Measurements from ENCODE around the gene MYOF. TPM values are rescaled to one million over a fixed set of nuclear protein-coding genes. Genes with fewer than 3 reads are reported as not detected.
"Not testable (repeated sequence)": the region's sequence is repeated elsewhere in the genome, so short reads cannot be mapped to it uniquely, and the experiment has no call there.

Gene MYOF
- total RNA-seq, 2 donors from 2014 or later, result 0.57 to 15.8 TPM

DNA sequence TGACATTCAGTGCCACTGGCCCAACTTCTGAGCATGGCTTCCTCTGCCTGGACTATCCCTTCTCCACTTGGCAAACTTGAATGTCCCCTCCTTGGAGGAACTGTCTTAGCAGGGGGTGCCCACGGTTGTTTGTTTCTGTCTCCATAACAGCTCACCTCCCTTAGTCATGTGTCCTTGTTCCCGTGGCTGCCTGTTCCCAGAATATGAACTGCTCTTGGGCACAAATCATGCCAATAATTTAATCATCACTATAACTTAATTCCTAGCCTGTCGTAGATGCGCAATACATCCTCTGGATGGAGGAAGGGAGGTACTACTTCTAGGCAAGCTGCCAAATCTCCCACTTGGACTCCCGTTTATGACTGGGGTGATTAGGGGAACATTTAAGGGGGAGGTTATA, 173.1 kb downstream of the MYOF start:
- Mint-ChIP-seq H3K4me1 (ENCODE audit: low read depth in 2 of 2) (peaks cover 0 to 2% of the 10 kb centered on the region in 2 donors), H3K9me3 (no peaks in the 10 kb centered on the region), H3K27me3 (peaks cover 7 to 9% of the 10 kb centered on the region in 2 donors), H3K27ac (no peak overlapping the region), H3K36me3 (no peaks in the 10 kb centered on the region), H3K4me3 (no peak overlapping the region)
- no peak for ATAC-seq
- no peak for DNase-seq (ENCODE audit: low spot score)

- no peaks in the 10 kb centered on the region for H3K36me3 Mint-ChIP-seq
- DNase-seq (ENCODE audit: low spot score), result no peak
Measured at GRCh38 chr10:93305122-93305521, 177.0 kb downstream of the MYOF start.

DNA sequence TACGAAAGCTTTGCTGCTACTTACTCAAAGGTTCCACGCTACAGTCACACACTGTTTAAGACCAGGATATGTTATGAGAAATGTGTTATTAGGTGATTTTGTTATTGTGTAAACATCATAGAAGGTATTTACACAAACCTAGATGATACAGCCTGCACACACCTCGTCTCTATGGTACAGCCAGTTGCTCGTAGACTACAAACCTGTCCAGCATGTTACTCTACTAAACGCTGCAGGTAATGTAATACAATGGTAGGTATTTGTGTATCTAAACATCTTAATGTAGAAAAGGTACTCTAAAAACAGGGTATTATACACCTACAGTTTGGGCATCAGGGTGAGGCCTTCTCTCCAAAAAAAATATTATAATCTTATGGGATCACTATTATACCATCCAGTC, 181.2 kb downstream of the MYOF start:
- no peak for DNase-seq (ENCODE audit: low spot score)
- no peak for ATAC-seq
- Mint-ChIP-seq H3K9me3 (no peaks in the 10 kb centered on the region), H3K27me3 (peaks cover 0 to 3% of the 10 kb centered on the region in 2 donors), H3K4me1 (ENCODE audit: low read depth in 2 of 2) (no peaks in the 10 kb centered on the region), H3K4me3 (no peak overlapping the region), H3K27ac (no peak overlapping the region), H3K36me3 (no peaks in the 10 kb centered on the region)

More at GRCh38 chr10:93305122-93305521, 177.0 kb downstream of the MYOF start:
- Mint-ChIP-seq H3K27me3 (peaks cover 0 to 6% of the 10 kb centered on the region in 2 donors), H3K27ac (no peak overlapping the region), H3K9me3 (no peaks in the 10 kb centered on the region), H3K4me3 (no peak overlapping the region), H3K4me1 (ENCODE audit: low read depth in 2 of 2) (no peaks in the 10 kb centered on the region)
- ATAC-seq, result no peak

GRCh38 chr10:93300288-93300917, 181.7 kb downstream of the MYOF start:
- H3K9me3 Mint-ChIP-seq, result no peaks in the 10 kb centered on the region
- no peak for ATAC-seq
- H3K4me3 Mint-ChIP-seq, result no peak overlapping the region
- peaks cover 0 to 3% of the 10 kb centered on the region in 2 donors for H3K27me3 Mint-ChIP-seq
- no peaks in the 10 kb centered on the region for H3K4me1 Mint-ChIP-seq (ENCODE audit: low read depth in 2 of 2)
- no peak for DNase-seq (ENCODE audit: low spot score)
- H3K36me3 Mint-ChIP-seq, result no peaks in the 10 kb centered on the region
- no peak overlapping the region for H3K27ac Mint-ChIP-seq

DNA sequence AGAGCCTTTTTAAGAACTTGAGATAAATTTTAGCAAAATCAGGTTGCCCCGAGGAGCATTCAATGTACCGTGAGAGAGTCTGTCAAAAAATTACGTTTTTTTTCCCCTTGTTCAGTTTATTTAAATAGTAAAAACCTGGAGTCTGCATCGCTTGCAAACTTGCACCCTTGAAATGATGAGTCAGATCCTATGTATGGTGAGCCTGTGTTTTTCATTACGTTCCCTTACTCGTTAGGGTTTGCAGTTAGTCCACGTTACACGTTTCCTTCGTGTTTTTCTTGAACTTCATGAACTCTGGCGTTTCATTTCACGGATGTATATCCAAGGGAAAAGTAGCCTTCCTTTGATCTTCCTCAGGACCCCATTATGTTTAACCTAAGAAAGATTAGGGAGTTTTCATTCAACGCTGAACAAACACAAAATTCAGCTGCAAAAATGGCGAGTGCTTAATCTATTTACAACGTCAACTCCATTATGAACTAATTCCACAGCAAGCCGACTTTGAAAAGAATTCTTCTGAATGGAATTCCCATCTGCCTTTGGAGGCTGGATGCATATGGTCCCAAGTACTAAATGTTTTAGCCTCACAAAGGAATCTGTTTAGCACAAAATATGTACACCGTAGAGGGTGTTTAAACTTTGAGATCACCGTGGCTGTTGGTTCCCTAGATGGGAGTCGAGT, 182.4 kb downstream of the MYOF start:
- no peaks in the 10 kb centered on the region for H3K36me3 Mint-ChIP-seq
- no peaks in the 10 kb centered on the region for H3K4me1 Mint-ChIP-seq (ENCODE audit: low read depth in 2 of 2)
- H3K27me3 Mint-ChIP-seq, result peaks cover 0 to 3% of the 10 kb centered on the region in 2 donors
- H3K9me3 Mint-ChIP-seq, result no peaks in the 10 kb centered on the region
- no peak for DNase-seq (ENCODE audit: low spot score)
- no peak for ATAC-seq
- no peak overlapping the region for H3K4me3 Mint-ChIP-seq
- H3K27ac Mint-ChIP-seq, result no peak overlapping the region

- no peak overlapping the region for H3K4me3 Mint-ChIP-seq
- no peaks in the 10 kb centered on the region for H3K9me3 Mint-ChIP-seq
- no peak overlapping the region for H3K27ac Mint-ChIP-seq
- peaks cover 0 to 3% of the 10 kb centered on the region in 2 donors for H3K27me3 Mint-ChIP-seq
- no peak for ATAC-seq
- no peaks in the 10 kb centered on the region for H3K4me1 Mint-ChIP-seq (ENCODE audit: low read depth in 2 of 2)
- H3K36me3 Mint-ChIP-seq, result no peaks in the 10 kb centered on the region
- DNase-seq (ENCODE audit: low spot score), result no peak
Measured at GRCh38 chr10:93299195-93299594, 182.9 kb downstream of the MYOF start.

- H3K4me1 Mint-ChIP-seq (ENCODE audit: low read depth in 2 of 2), result no peaks in the 10 kb centered on the region
- H3K27me3 Mint-ChIP-seq, result peaks cover 0 to 3% of the 10 kb centered on the region in 2 donors
- no peak for DNase-seq (ENCODE audit: low spot score)
- ATAC-seq, result peak; percentile 53 to 57
- H3K36me3 Mint-ChIP-seq, result no peaks in the 10 kb centered on the region
- H3K4me3 Mint-ChIP-seq, result no peak overlapping the region
- no peaks in the 10 kb centered on the region for H3K9me3 Mint-ChIP-seq
- H3K27ac Mint-ChIP-seq, result no peak overlapping the region
Measured at GRCh38 chr10:93296151-93296550, 186.0 kb downstream of the MYOF start.

- DNase-seq (ENCODE audit: low spot score) (no peak), ATAC-seq (no peak)
- Mint-ChIP-seq H3K4me3 (no peak overlapping the region), H3K27me3 (peaks cover 0 to under 1% of the 10 kb centered on the region in 2 donors), H3K9me3 (no peaks in the 10 kb centered on the region), H3K36me3 (no peaks in the 10 kb centered on the region), H3K27ac (no peak overlapping the region), H3K4me1 (ENCODE audit: low read depth in 2 of 2) (no peaks in the 10 kb centered on the region)
Measured at GRCh38 chr10:93293999-93294398, 188.1 kb downstream of the MYOF start.

DNA sequence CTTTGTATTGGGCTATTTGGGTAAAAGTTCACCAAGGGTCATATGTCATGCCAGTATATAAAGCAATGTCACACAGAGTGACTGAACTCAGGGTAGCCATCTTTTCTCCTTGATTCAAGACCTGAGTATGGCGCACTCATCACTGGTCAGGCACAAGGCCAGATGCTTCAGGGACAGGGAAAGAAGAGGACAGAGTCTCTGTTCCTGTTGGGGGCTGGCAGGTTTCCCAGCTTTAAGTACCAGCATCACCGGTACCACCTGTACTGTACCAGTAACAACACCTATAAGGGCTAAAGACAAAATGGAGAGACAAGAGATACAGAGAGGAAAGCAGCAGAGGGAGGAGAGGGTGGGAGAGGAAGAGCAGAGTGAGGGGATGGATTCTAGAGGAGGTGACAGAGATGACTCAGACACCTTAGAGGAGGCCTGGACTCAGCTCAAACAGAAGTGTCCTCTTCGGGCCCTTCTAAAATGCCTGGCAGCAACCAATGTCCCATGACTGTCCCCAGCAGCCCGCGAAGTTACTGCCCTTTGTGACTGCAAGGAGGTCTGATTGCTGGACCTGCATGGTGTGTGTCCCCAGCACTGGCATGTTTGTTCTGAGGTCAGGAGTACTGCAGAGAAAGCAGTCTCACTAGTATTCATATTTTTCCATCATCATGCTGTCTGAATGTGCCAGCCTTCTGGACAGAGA, 191.3 kb downstream of the MYOF start:
- Mint-ChIP-seq H3K4me1 (ENCODE audit: low read depth in 2 of 2) (no peaks in the 10 kb centered on the region), H3K4me3 (no peak overlapping the region)
- peak in 1 of 2 donors; percentile 25 for ATAC-seq

DNA sequence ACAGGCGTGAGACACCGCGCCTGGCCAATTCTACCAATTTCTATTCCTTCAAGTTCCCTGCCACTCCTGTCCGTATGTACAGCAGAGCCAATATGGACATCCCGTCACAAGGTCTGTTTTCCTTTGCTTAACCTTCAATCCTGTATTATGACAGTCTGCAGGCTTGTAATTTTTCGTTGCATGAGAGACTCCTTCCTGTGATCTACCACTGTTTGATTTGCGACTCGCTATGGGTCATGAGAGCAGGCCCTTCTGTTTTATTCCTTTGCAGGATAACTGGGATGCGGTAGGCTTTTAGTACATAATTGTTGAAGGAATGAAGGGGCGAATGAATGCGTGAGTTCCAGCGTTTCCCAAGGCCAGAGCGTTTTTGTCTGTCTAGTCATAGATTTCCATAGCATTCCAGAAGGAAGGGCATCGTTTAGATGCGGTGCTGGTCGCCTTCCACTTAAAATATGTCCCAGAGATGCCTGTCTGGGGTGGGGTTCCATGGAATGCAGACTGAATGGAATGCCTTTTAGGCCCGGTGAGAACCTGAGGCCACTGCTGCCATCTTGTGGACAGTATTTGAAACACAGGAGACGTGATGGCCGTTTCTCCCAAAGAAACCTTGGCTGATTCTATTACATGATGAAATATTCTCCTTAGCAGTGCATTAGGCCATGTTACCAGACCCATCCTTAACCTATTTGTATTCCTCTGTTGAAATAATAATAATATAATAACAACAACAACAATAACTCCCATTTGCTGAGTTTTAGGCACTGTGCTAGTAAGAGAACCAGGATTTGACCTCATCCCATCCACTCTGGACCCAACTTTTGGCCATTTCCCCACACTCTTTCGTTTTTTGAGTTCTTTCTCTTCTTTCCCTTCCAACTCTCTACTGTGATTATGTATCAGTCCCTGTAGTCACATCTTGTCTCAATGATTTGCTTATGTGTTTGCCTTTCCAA, 193.2 kb downstream of the MYOF start:
- Mint-ChIP-seq H3K27ac (no peak overlapping the region), H3K4me1 (ENCODE audit: low read depth in 2 of 2) (no peaks in the 10 kb centered on the region), H3K9me3 (no peaks in the 10 kb centered on the region), H3K36me3 (no peaks in the 10 kb centered on the region), H3K27me3 (peaks cover 3 to 5% of the 10 kb centered on the region in 2 donors), H3K4me3 (no peak overlapping the region)
- ATAC-seq, result no peak
- DNase-seq (ENCODE audit: low spot score), result no peak

More for the DNA sequence above, 191.3 kb downstream of the MYOF start:
- no peaks in the 10 kb centered on the region for H3K36me3 Mint-ChIP-seq
- DNase-seq (ENCODE audit: low spot score), result no peak
- H3K27ac Mint-ChIP-seq, result no peak overlapping the region
- peaks cover 0 to 5% of the 10 kb centered on the region in 2 donors for H3K27me3 Mint-ChIP-seq
- H3K9me3 Mint-ChIP-seq, result no peaks in the 10 kb centered on the region

DNA sequence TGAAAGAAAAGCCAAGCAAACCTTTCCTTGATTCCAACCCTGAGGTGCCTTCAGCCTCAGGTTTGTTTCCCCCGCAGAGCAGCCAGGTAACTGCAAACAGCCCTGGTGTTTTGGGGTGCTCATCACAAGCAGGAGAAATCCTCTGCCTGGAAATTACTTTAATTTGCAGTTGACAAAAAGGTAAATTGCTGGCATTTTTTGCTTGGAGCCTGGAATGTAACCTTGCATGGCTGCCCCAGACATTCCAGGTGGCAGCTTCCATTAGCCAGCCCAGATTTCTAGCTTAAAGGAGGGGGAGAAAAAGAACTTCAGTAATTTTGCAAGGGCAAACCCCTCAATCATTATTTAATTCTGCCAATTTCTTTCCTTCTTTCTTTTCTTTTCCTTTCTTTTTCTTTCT, 194.4 kb downstream of the MYOF start:
- ATAC-seq, result no peak
- Mint-ChIP-seq H3K27me3 (peaks cover 3 to 5% of the 10 kb centered on the region in 2 donors), H3K27ac (no peak overlapping the region), H3K4me1 (ENCODE audit: low read depth in 2 of 2) (no peaks in the 10 kb centered on the region), H3K36me3 (no peaks in the 10 kb centered on the region), H3K4me3 (no peak overlapping the region), H3K9me3 (no peaks in the 10 kb centered on the region)
- DNase-seq (ENCODE audit: low spot score), result no peak

- not testable (repeated sequence) for DNase-seq (ENCODE audit: low spot score); H3K36me3 Mint-ChIP-seq; H3K27me3 Mint-ChIP-seq; H3K27ac Mint-ChIP-seq; H3K4me3 Mint-ChIP-seq; ATAC-seq; H3K9me3 Mint-ChIP-seq; H3K4me1 Mint-ChIP-seq (ENCODE audit: low read depth in 2 of 2)
Measured at GRCh38 chr10:93284246-93284645, 197.9 kb downstream of the MYOF start.

DNA sequence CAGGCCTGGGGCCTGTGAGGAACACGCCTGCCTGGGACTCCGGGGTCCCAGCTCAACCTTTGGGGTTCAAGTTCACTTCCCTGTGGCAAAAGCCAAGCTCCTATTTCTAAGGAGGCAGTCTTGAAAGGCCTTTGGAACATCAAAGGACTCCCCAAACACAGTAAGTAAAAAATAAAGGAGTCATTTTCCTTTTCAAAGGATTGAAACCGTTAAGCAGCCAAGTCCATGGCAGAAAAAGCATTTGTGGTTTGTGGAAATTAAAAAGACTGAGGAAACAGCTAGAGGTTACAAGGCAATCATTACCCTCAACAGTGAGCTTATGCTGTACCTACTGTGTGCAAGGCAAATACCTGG, 200.8 kb downstream of the MYOF start:
- H3K27me3 Mint-ChIP-seq, result peaks cover 0 to 3% of the 10 kb centered on the region in 2 donors
- no peak overlapping the region for H3K27ac Mint-ChIP-seq
- no peaks in the 10 kb centered on the region for H3K4me1 Mint-ChIP-seq (ENCODE audit: low read depth in 2 of 2)
- ATAC-seq (no peak), DNase-seq (ENCODE audit: low spot score) (no peak)
- H3K4me3 Mint-ChIP-seq, result no peak overlapping the region
- H3K9me3 Mint-ChIP-seq, result no peaks in the 10 kb centered on the region
- no peaks in the 10 kb centered on the region for H3K36me3 Mint-ChIP-seq
